MG63 (cell line): Measurements from ENCODE around the gene NBPF4. TPM values are rescaled to one million over a fixed set of nuclear protein-coding genes. Genes with fewer than 3 reads are reported as not detected.
"Not testable (repeated sequence)": the region's sequence is repeated elsewhere in the genome, so short reads cannot be mapped to it uniquely, and the experiment has no call there.

Source experiments
- DNase-seq: peaks from one replicate; pipeline ENCODE4 v3.0.0-alpha.2; 2020
- H3K27me3 ChIP-seq: fragments of 250-450 bp; sonication (Bioruptor Pico); 2 replicates; pipeline ENCODE4 v1.5.1; 2020; ENCODE audit warnings: mild to moderate bottlenecking, moderate library complexity
- H3K36me3 ChIP-seq: fragments of 250-450 bp; sonication (Bioruptor Pico); 2 replicates; pipeline ENCODE4 v1.5.1; 2020; ENCODE audit warnings: mild to moderate bottlenecking, moderate library complexity
- H3K4me3 ChIP-seq: fragments of 250-450 bp; sonication (Bioruptor Pico); 2 replicates; pipeline ENCODE4 v1.5.1; 2020; ENCODE audit warnings: mild to moderate bottlenecking, moderate library complexity
- H3K9me3 ChIP-seq: fragments of 250-450 bp; sonication (Bioruptor Pico); 2 replicates; pipeline ENCODE4 v1.5.1; 2020; ENCODE audit warnings: mild to moderate bottlenecking, moderate library complexity
- total RNA-seq: library from RNA; depleted of rRNA; stranded (reverse); fragments of >200 nt; shearing (Covaris generic); gene quantifications from 2 replicates; pipeline ENCODE4 v1.2.3, GENCODE V29; 2014; ENCODE audit warnings: low replicate concordance; rRNA removed

NBPF4 gene
- 1.5 and 4.4 TPM in 2 replicates for total RNA-seq

GRCh38 chr1:108243976-108244375 is at the start of gene NBPF4:
TSS of gene NBPF4 (minus strand) at chr1:108244076. CDS start at chr1:108243761, 315 bp downstream.
- not testable (repeated sequence) for H3K27me3 ChIP-seq, H3K36me3 ChIP-seq, H3K9me3 ChIP-seq, H3K4me3 ChIP-seq, DNase-seq

- not testable (repeated sequence) for H3K27me3 ChIP-seq, H3K4me3 ChIP-seq, DNase-seq, H3K9me3 ChIP-seq, H3K36me3 ChIP-seq
Observed at GRCh38 chr1:108282528-108283257, 38.8 kb upstream of the NBPF4 start.

GRCh38 chr1:108272485-108273327 is 28.8 kb upstream of the NBPF4 start:
- not testable (repeated sequence) for H3K9me3 ChIP-seq, DNase-seq

GRCh38 chr1:108267097-108267496 is 23.2 kb upstream of the NBPF4 start:
- not testable (repeated sequence) for DNase-seq, H3K36me3 ChIP-seq, H3K9me3 ChIP-seq, H3K4me3 ChIP-seq, H3K27me3 ChIP-seq

More at GRCh38 chr1:108272485-108273327, 28.8 kb upstream of the NBPF4 start:
- not testable (repeated sequence) for H3K4me3 ChIP-seq, H3K27me3 ChIP-seq, H3K36me3 ChIP-seq

- DNase-seq, H3K9me3 ChIP-seq, H3K27me3 ChIP-seq, H3K4me3 ChIP-seq, H3K36me3 ChIP-seq: not testable (repeated sequence)
Observed at GRCh38 chr1:108261967-108262366, 18.1 kb upstream of the NBPF4 start.

- not testable (repeated sequence) for H3K36me3 ChIP-seq, DNase-seq
Observed at GRCh38 chr1:108261519-108261918, 17.6 kb upstream of the NBPF4 start.

GRCh38 chr1:108260578-108261259 is 16.8 kb upstream of the NBPF4 start:
- not testable (repeated sequence) for H3K27me3 ChIP-seq, H3K36me3 ChIP-seq, H3K4me3 ChIP-seq, DNase-seq, H3K9me3 ChIP-seq

More at GRCh38 chr1:108261519-108261918, 17.6 kb upstream of the NBPF4 start:
- H3K4me3 ChIP-seq, H3K9me3 ChIP-seq, H3K27me3 ChIP-seq: not testable (repeated sequence)

- not testable (repeated sequence) for H3K4me3 ChIP-seq, H3K36me3 ChIP-seq, H3K9me3 ChIP-seq, H3K27me3 ChIP-seq, DNase-seq
Observed at GRCh38 chr1:108255426-108255825, 11.6 kb upstream of the NBPF4 start.

GRCh38 chr1:108239426-108239825 is 4.5 kb downstream of the NBPF4 start:
- H3K4me3 ChIP-seq, H3K36me3 ChIP-seq, H3K9me3 ChIP-seq, DNase-seq, H3K27me3 ChIP-seq: not testable (repeated sequence)

- H3K9me3 ChIP-seq, DNase-seq, H3K4me3 ChIP-seq, H3K36me3 ChIP-seq, H3K27me3 ChIP-seq: not testable (repeated sequence)
Observed at GRCh38 chr1:108235308-108235707, 8.6 kb downstream of the NBPF4 start.

- not testable (repeated sequence) for H3K36me3 ChIP-seq, H3K4me3 ChIP-seq, DNase-seq, H3K9me3 ChIP-seq, H3K27me3 ChIP-seq
Observed at GRCh38 chr1:108232183-108232582, 11.7 kb downstream of the NBPF4 start.

GRCh38 chr1:108229976-108230375 is 13.9 kb downstream of the NBPF4 start:
- not testable (repeated sequence) for H3K4me3 ChIP-seq, H3K9me3 ChIP-seq, H3K36me3 ChIP-seq, H3K27me3 ChIP-seq, DNase-seq

GRCh38 chr1:108227772-108228171 is 16.1 kb downstream of the NBPF4 start:
- not testable (repeated sequence) for H3K9me3 ChIP-seq, H3K4me3 ChIP-seq, DNase-seq, H3K36me3 ChIP-seq, H3K27me3 ChIP-seq

- H3K36me3 ChIP-seq, DNase-seq, H3K9me3 ChIP-seq, H3K4me3 ChIP-seq, H3K27me3 ChIP-seq: not testable (repeated sequence)
Observed at GRCh38 chr1:108226855-108227254, 17.0 kb downstream of the NBPF4 start.

- not testable (repeated sequence) for H3K4me3 ChIP-seq, H3K27me3 ChIP-seq, H3K36me3 ChIP-seq, H3K9me3 ChIP-seq, DNase-seq
Observed at GRCh38 chr1:108223226-108223625, 20.6 kb downstream of the NBPF4 start.

- H3K9me3 ChIP-seq, H3K4me3 ChIP-seq, DNase-seq, H3K36me3 ChIP-seq, H3K27me3 ChIP-seq: not testable (repeated sequence)
Observed at GRCh38 chr1:108217515-108218174, 26.2 kb downstream of the NBPF4 start.

- H3K9me3 ChIP-seq, H3K4me3 ChIP-seq, DNase-seq, H3K36me3 ChIP-seq: not testable (repeated sequence)
- H3K27me3 ChIP-seq, result peaks cover 12% of the 10 kb centered on the region
Observed at GRCh38 chr1:108217007-108217406, 26.9 kb downstream of the NBPF4 start.
